ENCODE data around the gene CAMTA1. TPM values are rescaled to one million over a fixed set of nuclear protein-coding genes. Genes with fewer than 3 reads are reported as not detected.

Gene CAMTA1
- total RNA-seq, 1 experiment from 2014 or later: 118 TPM

GRCh38 chr1:7119156-7119555 is 333.9 kb downstream of the CAMTA1 start:
- Histone ChIP-seq H3K4me2 (ENCODE audit: low read depth, low read length, poor library complexity, severe bottlenecking) (no peak overlapping the region), H3K4me3 (ENCODE audit: low read length) (no peak overlapping the region), H3K79me2 (ENCODE audit: low read length) (no peaks in the 10 kb centered on the region), H3K9me3 (ENCODE audit: low read length) (no peaks in the 10 kb centered on the region), H3K9ac (ENCODE audit: low read length) (no peak overlapping the region), H3K36me3 (ENCODE audit: insufficient read depth, low read length) (no peaks in the 10 kb centered on the region), H3K27me3 (ENCODE audit: low read length) (no peaks in the 10 kb centered on the region), H3K9me2 (replicated peaks; ENCODE audit: insufficient read depth, low read length) (no peaks in the 10 kb centered on the region), H3K27ac (ENCODE audit: low read length) (no peak overlapping the region), H4K20me1 (ENCODE audit: insufficient read depth, low read depth, low read length) (peaks cover 4% of the 10 kb centered on the region), H3K4me1 (ENCODE audit: low read length) (no peaks in the 10 kb centered on the region), H2AFZ (ENCODE audit: low read length) (no peak overlapping the region)
- DNase-seq: no peak

DNA sequence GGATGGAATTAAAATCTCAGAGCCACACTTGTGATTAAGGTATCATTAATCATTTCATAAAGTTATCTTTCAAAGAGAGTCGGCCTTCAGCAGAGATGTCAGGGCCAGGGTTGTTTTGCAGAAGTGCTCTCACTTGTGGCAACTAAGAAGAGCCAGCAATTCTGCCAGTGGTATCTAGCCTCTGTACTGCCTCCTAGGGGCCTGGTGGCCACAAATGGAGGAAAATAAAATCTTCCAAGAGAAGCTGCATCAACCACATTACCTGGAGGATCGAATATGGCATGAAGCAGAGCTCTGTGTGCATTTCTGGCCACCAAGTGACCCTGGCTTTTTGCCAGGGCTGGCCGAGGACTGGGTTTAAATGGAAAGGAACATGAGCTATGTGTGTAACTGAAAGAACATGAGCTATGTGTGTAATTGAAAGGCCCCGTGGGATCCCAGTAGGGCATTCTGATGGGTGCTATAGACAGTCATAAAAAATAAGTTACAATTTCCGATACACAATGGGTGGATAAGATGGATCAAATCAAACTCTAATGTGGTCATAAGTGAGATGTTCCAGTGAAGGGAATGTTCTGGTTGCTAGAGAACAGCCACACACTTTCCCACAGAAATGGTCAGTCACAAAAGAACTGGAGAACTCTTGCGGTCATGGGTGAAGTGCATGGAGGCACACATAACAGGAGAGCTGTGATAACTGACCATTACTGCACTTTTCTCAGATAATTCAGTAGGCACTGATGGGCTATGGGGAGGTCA is 335.8 kb downstream of the CAMTA1 start:
- DNase-seq: peak; percentile 82

GRCh38 chr1:7121622-7121988 is 336.4 kb downstream of the CAMTA1 start:
- Histone ChIP-seq H3K4me1 (ENCODE audit: low read length) (no peaks in the 10 kb centered on the region), H3K4me3 (ENCODE audit: low read length) (no peak overlapping the region), H3K79me2 (ENCODE audit: low read length) (no peaks in the 10 kb centered on the region), H3K9ac (ENCODE audit: low read length) (no peak overlapping the region), H3K27ac (ENCODE audit: low read length) (no peak overlapping the region), H4K20me1 (ENCODE audit: insufficient read depth, low read depth, low read length) (peaks cover 4% of the 10 kb centered on the region), H3K4me2 (ENCODE audit: low read depth, low read length, poor library complexity, severe bottlenecking) (no peak overlapping the region), H3K27me3 (ENCODE audit: low read length) (no peaks in the 10 kb centered on the region), H3K9me3 (ENCODE audit: low read length) (no peaks in the 10 kb centered on the region), H3K36me3 (ENCODE audit: insufficient read depth, low read length) (no peaks in the 10 kb centered on the region), H3K9me2 (replicated peaks; ENCODE audit: insufficient read depth, low read length) (no peaks in the 10 kb centered on the region), H2AFZ (ENCODE audit: low read length) (no peak overlapping the region)
- DNase-seq: no peak

More for the DNA sequence above, 335.8 kb downstream of the CAMTA1 start:
- Histone ChIP-seq H3K4me1 (ENCODE audit: low read length) (no peaks in the 10 kb centered on the region), H3K4me3 (ENCODE audit: low read length) (no peak overlapping the region), H3K9me3 (ENCODE audit: low read length) (no peaks in the 10 kb centered on the region), H3K9ac (ENCODE audit: low read length) (no peak overlapping the region), H3K4me2 (ENCODE audit: low read depth, low read length, poor library complexity, severe bottlenecking) (no peak overlapping the region), H3K27me3 (ENCODE audit: low read length) (no peaks in the 10 kb centered on the region), H3K27ac (ENCODE audit: low read length) (no peak overlapping the region), H3K36me3 (ENCODE audit: insufficient read depth, low read length) (no peaks in the 10 kb centered on the region), H3K79me2 (ENCODE audit: low read length) (no peaks in the 10 kb centered on the region), H4K20me1 (ENCODE audit: insufficient read depth, low read depth, low read length) (peaks cover 4% of the 10 kb centered on the region), H3K9me2 (replicated peaks; ENCODE audit: insufficient read depth, low read length) (no peaks in the 10 kb centered on the region), H2AFZ (ENCODE audit: low read length) (no peak overlapping the region)

DNA sequence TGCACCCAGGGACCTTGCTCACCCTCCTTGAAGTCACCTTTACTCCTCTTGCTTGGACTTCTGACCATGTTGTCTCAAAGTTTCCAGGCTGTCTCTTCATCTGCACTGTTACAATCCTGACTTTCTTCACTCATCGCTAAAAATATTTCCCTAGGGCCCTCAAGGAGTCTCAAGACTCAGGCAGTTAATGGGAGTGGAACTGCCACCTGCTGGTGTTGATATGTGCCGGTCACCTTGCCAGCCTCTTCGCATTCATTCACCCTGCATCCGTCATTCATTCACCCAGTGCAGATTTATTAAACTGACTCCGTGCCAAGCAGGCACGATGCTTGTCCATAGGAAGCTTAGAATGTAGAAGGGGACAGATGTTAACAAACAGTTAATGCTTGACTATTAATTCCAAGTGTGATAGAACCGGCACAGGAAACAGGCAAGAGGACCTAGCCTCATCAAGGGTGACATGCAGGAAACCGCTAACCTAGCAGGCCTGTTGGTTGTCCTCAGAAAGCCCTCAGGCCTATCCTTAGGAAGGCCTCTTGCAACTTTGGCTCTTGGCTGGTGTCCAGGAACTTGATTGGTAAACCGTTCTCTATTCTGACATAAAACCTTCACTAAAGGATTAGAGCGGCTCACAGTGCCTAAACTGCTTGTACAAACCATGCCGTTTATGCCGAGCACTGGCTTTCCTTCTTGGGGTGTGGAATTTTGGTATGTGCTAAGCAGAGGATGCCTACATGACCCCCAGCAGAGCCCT is 342.2 kb downstream of the CAMTA1 start:
- no peak overlapping the region for H3K4me2 ChIP-seq (ENCODE audit: low read depth, low read length, poor library complexity, severe bottlenecking)
- DNase-seq: no peak
- no peaks in the 10 kb centered on the region for H3K27me3 ChIP-seq (ENCODE audit: low read length)
- H3K4me3 ChIP-seq (ENCODE audit: low read length): no peak overlapping the region
- H3K4me1 ChIP-seq (ENCODE audit: low read length): no peaks in the 10 kb centered on the region
- H3K9me2 ChIP-seq (replicated peaks; ENCODE audit: insufficient read depth, low read length): no peaks in the 10 kb centered on the region
- no peaks in the 10 kb centered on the region for H3K9me3 ChIP-seq (ENCODE audit: low read length)
- no peak overlapping the region for H3K9ac ChIP-seq (ENCODE audit: low read length)
- no peak overlapping the region for H2AFZ ChIP-seq (ENCODE audit: low read length)
- no peaks in the 10 kb centered on the region for H4K20me1 ChIP-seq (ENCODE audit: insufficient read depth, low read depth, low read length)
- H3K79me2 ChIP-seq (ENCODE audit: low read length): no peaks in the 10 kb centered on the region
- H3K27ac ChIP-seq (ENCODE audit: low read length): no peak overlapping the region
- H3K36me3 ChIP-seq (ENCODE audit: insufficient read depth, low read length): no peaks in the 10 kb centered on the region

DNA sequence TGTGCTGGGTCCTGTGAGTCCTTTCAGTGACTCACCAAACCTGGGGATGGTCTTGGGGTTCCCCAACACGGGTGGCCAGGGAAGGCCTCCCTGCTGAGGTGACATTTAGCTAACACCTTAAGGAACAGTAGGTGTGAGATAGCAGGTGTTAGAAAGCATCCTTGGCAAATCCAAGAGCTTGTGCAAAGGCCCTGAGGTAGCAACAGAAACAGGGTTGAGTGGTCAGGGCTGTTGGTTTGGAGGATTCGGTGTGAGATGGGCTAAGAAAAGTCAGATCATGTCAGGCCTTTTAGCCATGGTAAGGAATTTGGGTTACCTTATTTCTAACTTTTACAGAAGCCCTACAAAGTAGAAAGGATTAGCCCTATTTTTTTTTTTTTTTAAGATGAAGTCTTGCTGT is 343.0 kb downstream of the CAMTA1 start:
- H3K9me2 ChIP-seq (replicated peaks; ENCODE audit: insufficient read depth, low read length): no peaks in the 10 kb centered on the region
- no peak overlapping the region for H3K9ac ChIP-seq (ENCODE audit: low read length)
- H3K4me2 ChIP-seq (ENCODE audit: low read depth, low read length, poor library complexity, severe bottlenecking): no peak overlapping the region
- H3K9me3 ChIP-seq (ENCODE audit: low read length): no peaks in the 10 kb centered on the region
- no peaks in the 10 kb centered on the region for H4K20me1 ChIP-seq (ENCODE audit: insufficient read depth, low read depth, low read length)
- H3K27ac ChIP-seq (ENCODE audit: low read length): no peak overlapping the region
- no peak for DNase-seq
- no peaks in the 10 kb centered on the region for H3K27me3 ChIP-seq (ENCODE audit: low read length)
- no peaks in the 10 kb centered on the region for H3K4me1 ChIP-seq (ENCODE audit: low read length)
- no peaks in the 10 kb centered on the region for H3K79me2 ChIP-seq (ENCODE audit: low read length)
- no peak overlapping the region for H2AFZ ChIP-seq (ENCODE audit: low read length)
- no peaks in the 10 kb centered on the region for H3K36me3 ChIP-seq (ENCODE audit: insufficient read depth, low read length)
- no peak overlapping the region for H3K4me3 ChIP-seq (ENCODE audit: low read length)

DNA sequence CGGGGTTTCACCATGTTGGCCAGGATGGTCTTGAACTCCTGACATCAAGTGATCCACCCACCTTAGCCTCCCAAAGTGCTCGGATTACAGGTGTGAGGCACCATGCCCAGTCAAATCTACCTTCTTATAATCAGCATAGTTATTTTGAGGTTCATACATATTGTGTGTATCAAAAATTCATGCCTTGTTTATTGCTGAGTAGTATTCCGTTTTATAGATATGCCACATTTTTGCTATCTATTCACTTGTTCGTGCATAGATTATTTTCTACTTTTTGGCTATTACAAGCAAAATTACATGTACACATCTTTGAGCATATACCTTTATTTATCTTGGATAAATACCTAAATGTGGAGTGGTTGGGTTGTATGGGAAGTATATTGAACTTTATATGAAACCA is 344.9 kb downstream of the CAMTA1 start:
- no peak overlapping the region for H3K9ac ChIP-seq (ENCODE audit: low read length)
- no peak for DNase-seq
- H4K20me1 ChIP-seq (ENCODE audit: insufficient read depth, low read depth, low read length): no peaks in the 10 kb centered on the region

GRCh38 chr1:7135493-7135892 is 350.2 kb downstream of the CAMTA1 start:
- Histone ChIP-seq H4K20me1 (ENCODE audit: insufficient read depth, low read depth, low read length) (no peaks in the 10 kb centered on the region), H3K9me3 (ENCODE audit: low read length) (no peaks in the 10 kb centered on the region), H2AFZ (ENCODE audit: low read length) (no peak overlapping the region), H3K4me1 (ENCODE audit: low read length) (no peaks in the 10 kb centered on the region), H3K36me3 (ENCODE audit: insufficient read depth, low read length) (no peaks in the 10 kb centered on the region), H3K27ac (ENCODE audit: low read length) (no peak overlapping the region), H3K9ac (ENCODE audit: low read length) (no peak overlapping the region), H3K27me3 (ENCODE audit: low read length) (no peaks in the 10 kb centered on the region), H3K4me3 (ENCODE audit: low read length) (no peak overlapping the region), H3K79me2 (ENCODE audit: low read length) (no peaks in the 10 kb centered on the region), H3K4me2 (ENCODE audit: low read depth, low read length, poor library complexity, severe bottlenecking) (no peak overlapping the region), H3K9me2 (replicated peaks; ENCODE audit: insufficient read depth, low read length) (no peaks in the 10 kb centered on the region)
- no peak for DNase-seq

More for the DNA sequence above, 344.9 kb downstream of the CAMTA1 start:
- H3K27ac ChIP-seq (ENCODE audit: low read length): no peak overlapping the region
- H2AFZ ChIP-seq (ENCODE audit: low read length): no peak overlapping the region
- no peak overlapping the region for H3K4me3 ChIP-seq (ENCODE audit: low read length)
- H3K36me3 ChIP-seq (ENCODE audit: insufficient read depth, low read length): no peaks in the 10 kb centered on the region
- no peaks in the 10 kb centered on the region for H3K4me1 ChIP-seq (ENCODE audit: low read length)
- H3K9me3 ChIP-seq (ENCODE audit: low read length): no peaks in the 10 kb centered on the region
- H3K27me3 ChIP-seq (ENCODE audit: low read length): no peaks in the 10 kb centered on the region
- H3K79me2 ChIP-seq (ENCODE audit: low read length): no peaks in the 10 kb centered on the region
- H3K9me2 ChIP-seq (replicated peaks; ENCODE audit: insufficient read depth, low read length): no peaks in the 10 kb centered on the region
- H3K4me2 ChIP-seq (ENCODE audit: low read depth, low read length, poor library complexity, severe bottlenecking): no peak overlapping the region

- no peak overlapping the region for H3K9ac ChIP-seq (ENCODE audit: low read length)
- H3K27ac ChIP-seq (ENCODE audit: low read length): no peak overlapping the region
- no peak overlapping the region for H3K4me3 ChIP-seq (ENCODE audit: low read length)
- no peak for DNase-seq
- H3K9me3 ChIP-seq (ENCODE audit: low read length): no peaks in the 10 kb centered on the region
- H3K27me3 ChIP-seq (ENCODE audit: low read length): no peaks in the 10 kb centered on the region
- no peaks in the 10 kb centered on the region for H3K36me3 ChIP-seq (ENCODE audit: insufficient read depth, low read length)
- H3K9me2 ChIP-seq (replicated peaks; ENCODE audit: insufficient read depth, low read length): no peaks in the 10 kb centered on the region
- H3K79me2 ChIP-seq (ENCODE audit: low read length): no peaks in the 10 kb centered on the region
- no peak overlapping the region for H3K4me2 ChIP-seq (ENCODE audit: low read depth, low read length, poor library complexity, severe bottlenecking)
- H4K20me1 ChIP-seq (ENCODE audit: insufficient read depth, low read depth, low read length): no peaks in the 10 kb centered on the region
- H2AFZ ChIP-seq (ENCODE audit: low read length): no peak overlapping the region
- no peaks in the 10 kb centered on the region for H3K4me1 ChIP-seq (ENCODE audit: low read length)
Observed at GRCh38 chr1:7136166-7136953, 351.1 kb downstream of the CAMTA1 start.
